Left renal cortex interstitium (tissue), 4 donors: ENCODE measurements around the gene PDE6B. TPM values are rescaled to one million over a fixed set of nuclear protein-coding genes. Genes with fewer than 3 reads are reported as not detected.
"Not testable (repeated sequence)": the region's sequence is repeated elsewhere in the genome, so short reads cannot be mapped to it uniquely, and the experiment has no call there.

Experiments
- DNase-seq, 4 donors: peaks; one replicate each; pipeline ENCODE4 v3.0.0-alpha.2; 2013; ENCODE audit warnings: low read depth in 4 of 4, low spot score in 2 of 4, missing footprints in 1 of 4
- polyA plus RNA-seq, 4 donors: library from polyadenylated mRNA; unstranded; fragments of 120-200 nt; gene quantifications; one replicate each; pipeline ENCODE4 v1.2.1, GENCODE V29; 2013; ENCODE audit not compliant: insufficient read length in 4 of 4

Gene PDE6B
- polyA plus RNA-seq, 4 donors = 30.0 to 50.5 (median 41.4) TPM

GRCh38 chr4:634599-634985 lies 9.2 kb downstream of the PDE6B start:
- no peak for DNase-seq

DNA sequence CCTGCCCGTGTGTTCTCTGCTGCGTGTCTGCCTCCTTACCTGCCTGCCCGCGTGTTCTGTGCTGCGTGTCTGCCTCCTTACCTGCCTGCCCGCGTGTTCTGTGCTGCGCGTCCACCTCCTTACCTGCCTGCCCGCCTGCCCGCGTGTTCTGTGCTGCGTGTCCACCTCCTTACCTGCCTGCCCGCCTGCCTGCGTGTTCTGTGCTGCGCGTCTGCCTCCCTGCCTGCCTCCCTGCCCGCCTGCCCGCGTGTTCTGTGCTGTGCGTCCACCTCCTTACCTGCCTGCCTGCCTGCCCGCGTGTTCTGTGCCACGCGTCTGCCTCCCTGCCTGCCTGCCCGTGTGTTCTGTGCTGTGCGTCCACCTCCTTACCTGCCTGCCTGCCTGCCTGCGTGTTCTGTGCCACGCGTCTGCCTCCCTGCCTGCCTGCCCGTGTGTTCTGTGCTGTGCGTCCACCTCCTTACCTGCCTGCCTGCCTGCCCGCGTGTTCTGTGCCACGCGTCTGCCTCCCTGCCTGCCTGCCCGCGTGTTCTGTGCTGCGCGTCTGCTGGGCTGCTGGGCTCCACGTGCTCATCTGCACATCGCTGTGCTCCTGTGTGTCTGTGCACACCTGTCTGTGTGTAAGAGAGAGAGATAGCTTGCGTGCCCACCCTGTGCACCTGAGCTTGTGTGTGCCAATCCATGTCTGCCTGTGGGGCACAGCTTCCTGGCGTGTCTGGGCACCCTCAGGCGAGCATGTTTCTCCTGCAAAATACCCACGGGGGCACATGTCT lies 9.9 kb downstream of the PDE6B start:
- DNase-seq = not testable (repeated sequence)

- no peak for DNase-seq
Observed at GRCh38 chr4:635851-636627, 10.7 kb downstream of the PDE6B start.

GRCh38 chr4:636628-637159 lies 11.3 kb downstream of the PDE6B start:
- no peak for DNase-seq

DNA sequence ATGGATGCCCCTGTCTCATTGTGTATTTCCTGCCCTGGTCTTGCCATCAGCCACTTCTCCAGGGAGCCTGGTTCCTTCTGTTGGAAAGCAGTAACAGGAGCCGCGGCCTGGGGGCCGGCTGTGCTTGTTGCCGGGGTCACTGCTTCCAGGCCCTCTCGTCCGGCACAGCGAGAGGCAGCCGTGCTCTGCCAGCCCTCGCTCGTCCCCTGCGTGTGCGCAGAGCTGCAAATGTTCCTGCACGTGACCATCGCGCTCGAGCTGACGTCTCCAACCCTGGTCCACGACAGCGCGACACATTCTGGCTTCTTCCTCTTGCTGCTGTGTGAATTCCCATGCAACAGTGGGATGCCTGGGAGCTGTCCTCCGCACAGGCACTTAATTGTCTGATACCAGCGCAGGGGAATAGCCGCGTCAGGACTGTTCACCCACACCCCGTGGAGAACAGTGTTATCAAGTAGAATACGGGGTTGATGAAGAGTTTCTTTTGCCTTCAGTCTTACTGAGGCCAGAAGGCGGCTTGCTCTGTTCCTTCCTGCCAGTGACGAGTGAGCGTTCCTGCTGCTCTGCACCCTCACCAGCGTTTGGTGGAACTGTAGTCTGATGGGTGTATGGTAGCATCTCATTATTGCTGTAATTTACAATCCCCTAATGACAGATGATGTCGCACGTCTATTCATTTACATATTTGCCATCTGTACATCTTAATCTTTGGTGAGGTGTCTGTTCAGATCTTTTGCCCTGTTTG lies 12.3 kb downstream of the PDE6B start:
- DNase-seq = no peak

GRCh38 chr4:642366-642765 lies 17.0 kb downstream of the PDE6B start:
- not testable (repeated sequence) for DNase-seq

- no peak for DNase-seq
Observed at GRCh38 chr4:646460-646859, 21.1 kb downstream of the PDE6B start.

GRCh38 chr4:647481-647880 lies 22.1 kb downstream of the PDE6B start:
- DNase-seq = no peak

GRCh38 chr4:648579-649292 lies 23.4 kb downstream of the PDE6B start:
- DNase-seq = no peak

DNA sequence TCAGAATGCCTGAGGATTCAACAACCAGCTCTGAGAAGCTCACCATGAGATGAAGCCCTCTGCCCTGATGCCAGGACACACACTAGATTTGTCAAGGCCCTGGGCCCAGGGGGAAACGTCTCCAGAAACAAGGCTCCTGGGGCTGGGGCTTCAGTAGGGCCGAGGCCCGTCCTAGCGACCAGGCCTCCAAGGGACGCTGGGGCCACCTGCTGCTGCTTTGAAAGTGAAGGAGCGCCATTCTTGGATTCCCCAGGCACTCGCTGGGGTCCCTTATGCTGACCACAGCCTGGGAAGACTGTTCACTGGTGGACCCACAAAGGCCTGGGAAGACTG lies 23.9 kb downstream of the PDE6B start:
- DNase-seq = no peak

GRCh38 chr4:649751-650310 lies 24.5 kb downstream of the PDE6B start:
- DNase-seq = no peak

GRCh38 chr4:650461-650860 lies 25.1 kb downstream of the PDE6B start:
- no peak for DNase-seq

DNA sequence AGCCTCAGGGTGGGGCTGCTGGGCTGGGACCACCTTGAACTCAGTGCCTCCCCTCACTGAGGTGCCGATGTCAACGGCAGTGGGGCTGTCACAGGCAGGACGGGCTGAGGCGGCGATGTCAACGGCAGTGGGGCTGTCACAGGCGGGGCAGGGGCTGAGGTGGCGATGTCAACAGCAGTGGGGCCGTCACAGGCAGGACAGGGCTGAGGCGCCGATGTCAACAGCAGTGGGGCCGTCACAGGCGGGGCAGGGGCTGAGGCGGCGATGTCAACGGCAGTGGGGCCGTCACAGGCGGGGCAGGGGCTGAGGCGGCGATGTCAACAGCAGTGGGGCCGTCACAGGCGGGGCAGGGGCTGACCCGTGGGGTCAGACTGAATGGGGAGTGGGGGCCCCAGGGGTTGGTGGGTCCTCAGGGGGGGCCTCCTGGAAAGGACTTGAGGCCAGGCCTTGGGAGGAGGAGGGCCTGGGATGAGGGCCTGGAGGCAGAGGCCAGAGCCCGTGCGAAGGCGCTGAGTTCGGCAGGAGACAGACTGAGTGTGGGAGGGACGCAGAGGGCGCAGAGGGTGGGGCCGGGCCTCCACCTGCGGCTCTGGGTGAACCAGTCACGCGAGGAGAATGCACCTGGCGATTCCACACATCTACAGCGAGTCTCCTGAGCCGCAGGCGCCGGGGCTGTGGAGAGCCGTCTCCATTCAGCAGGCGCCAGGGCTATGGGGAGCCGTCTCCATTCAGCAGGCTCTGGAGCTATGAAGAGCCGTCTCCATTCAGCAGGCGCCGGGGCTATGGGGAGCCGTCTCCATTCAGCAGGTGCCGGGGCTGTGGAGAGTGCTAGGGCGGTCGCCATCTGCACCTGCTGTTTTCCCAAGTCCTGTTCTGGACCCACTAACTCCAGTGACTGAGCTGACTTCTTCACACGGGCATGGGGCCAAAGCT lies 25.8 kb downstream of the PDE6B start:
- DNase-seq = no peak

DNA sequence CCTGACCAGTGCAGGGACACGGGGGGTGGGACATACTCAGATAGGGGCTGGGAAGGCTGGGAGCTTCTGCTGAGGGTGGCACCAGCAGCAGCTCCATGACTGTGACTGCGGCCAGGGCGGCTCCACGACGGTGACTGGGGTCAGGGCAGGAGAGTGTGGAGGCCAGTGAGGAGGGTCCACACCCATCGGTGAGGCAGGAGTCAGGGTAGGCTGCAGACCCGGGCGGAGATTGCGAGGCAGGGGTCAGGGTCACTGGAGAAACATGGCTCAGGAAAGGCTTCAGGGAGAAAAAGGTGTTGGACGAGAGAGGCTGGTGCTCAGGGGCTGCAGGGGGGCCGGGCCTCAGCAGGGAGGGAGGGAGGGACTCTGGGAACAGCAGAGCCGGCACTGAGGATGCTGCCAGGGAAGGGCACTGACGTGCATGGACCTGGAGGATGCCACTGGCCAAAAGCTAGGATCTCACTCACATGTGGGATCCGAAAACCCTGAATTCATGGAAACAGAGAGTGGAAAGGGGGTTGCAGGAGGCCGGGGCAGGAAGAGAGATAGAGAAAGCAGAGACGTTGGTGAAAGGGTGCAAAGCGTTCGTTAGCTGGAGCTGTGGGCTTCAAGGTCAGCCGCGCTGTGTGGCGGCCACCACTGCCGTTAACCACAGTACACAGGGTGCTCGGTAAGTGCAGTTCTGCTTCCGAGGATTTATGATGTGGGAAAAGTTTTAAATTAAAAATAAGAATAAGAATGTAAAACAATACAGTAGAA lies 26.7 kb downstream of the PDE6B start:
- DNase-seq = no peak

DNA sequence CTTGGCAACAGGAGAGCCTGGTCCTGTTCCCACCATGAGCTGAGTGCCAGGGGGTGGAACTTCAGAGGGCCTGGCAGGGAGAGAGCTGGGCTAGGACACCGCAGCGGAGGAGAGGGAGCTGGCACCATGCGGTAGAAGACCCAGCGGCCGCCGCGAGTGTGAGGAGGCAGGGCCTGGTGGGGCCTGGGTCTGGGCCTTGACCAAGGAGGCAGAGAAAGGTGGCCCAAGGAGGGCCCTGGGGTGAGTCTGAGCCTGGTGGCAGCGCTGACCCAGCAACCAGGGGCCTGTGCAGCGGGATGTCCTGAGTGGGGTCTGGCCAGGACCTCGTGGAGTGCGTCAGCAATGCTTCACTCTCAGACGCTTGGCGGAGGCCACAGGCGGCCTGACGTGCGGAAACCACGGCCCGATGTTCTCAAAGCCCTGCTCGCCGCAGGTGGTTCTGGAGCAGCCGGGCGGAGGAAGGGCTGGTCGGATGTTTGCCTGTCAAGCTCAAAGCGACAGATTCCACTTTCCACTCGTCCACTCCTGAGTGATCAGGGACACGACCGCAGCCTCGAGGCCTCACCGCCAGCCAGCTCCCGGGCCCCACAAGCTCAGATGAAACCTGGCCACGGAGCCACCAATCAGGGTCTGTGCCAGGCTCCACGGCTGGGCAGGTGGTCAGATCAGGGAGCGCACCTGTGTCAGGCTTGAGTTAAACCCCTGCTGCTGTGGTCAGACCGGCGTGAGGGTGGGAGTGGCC lies 27.9 kb downstream of the PDE6B start:
- no peak for DNase-seq

GRCh38 chr4:653831-654502 lies 28.6 kb downstream of the PDE6B start:
- no peak for DNase-seq

DNA sequence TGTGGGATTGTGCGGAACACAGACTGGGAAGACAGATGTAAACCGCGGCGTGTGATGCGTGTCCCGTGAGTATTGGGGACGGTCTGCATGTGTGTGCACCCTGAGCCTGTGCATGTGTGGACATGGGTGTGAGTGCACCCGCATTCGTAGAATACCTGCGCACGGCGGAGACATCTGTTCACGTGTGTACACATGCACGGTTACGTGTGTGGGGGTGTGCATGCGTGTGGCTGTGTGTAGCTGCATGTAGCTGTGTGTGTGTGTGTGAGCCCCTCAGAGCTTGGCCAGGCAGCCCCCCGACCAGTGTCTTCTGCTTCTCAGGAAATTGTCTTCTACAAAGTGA lies 29.1 kb downstream of the PDE6B start:
- no peak for DNase-seq
